ENCODE measurements around the gene SLC35A2. TPM values are rescaled to one million over a fixed set of nuclear protein-coding genes. Genes with fewer than 3 reads are reported as not detected.

The SLC35A2 gene
- total and polyA plus RNA-seq, 2 of the 4 experiments (the other 2 are of a cell fraction): 10.8 to 48.3 TPM

- no peak overlapping the region for H2AFZ ChIP-seq (replicated peaks; ENCODE audit: low read length, poor library complexity)
- no peaks in the 10 kb centered on the region; the same call in 1 of the 2 replicates for H3K4me1 ChIP-seq (ENCODE audit: control insufficient read depth, insufficient read depth, low read length)
- dilution Hi-C loops (cut with HindIII; ENCODE audit: low sequenced_read_pairs, unreplicated experiment) (no loop called here), in situ Hi-C loops (cut with MboI; ENCODE audit: low sequenced_read_pairs) (no loop called here), intact Hi-C loops (cut with micrococcal nuclease) (loop anchor here (10.0 kb wide), 1 partner anchor 296 kb away; no protein-coding TSS in a partner anchor)
- ATAC-seq (ENCODE audit: low read depth) (no peak), DNase-seq (no peak)
- no peak overlapping the region; the same call in 1 of the 2 replicates for H3K14ac ChIP-seq (replicated peaks; ENCODE audit: low read depth, low read length)
- no peak overlapping the region for H2BK5ac ChIP-seq (ENCODE audit: low read depth, low read length, poor library complexity, severe bottlenecking)
- ChIA-PET POLR2A (ENCODE audit: unreplicated experiment) (no interaction called here), CTCF (no interaction called here)
- no peak overlapping the region for H2BK15ac ChIP-seq (ENCODE audit: low read depth, low read length)
- no peak overlapping the region for H4K8ac ChIP-seq (ENCODE audit: low read depth in 2 of 2, low read length in 2 of 2)
- no peak overlapping the region for H3K9ac ChIP-seq (ENCODE audit: low read depth, low read length)
- H3K56ac ChIP-seq (ENCODE audit: extremely low read depth, insufficient read depth, low read length): no peak overlapping the region
- no peaks in the 10 kb centered on the region for H3K27me3 ChIP-seq (ENCODE audit: control insufficient read depth, insufficient read depth, low read length)
- H2BK120ac ChIP-seq (ENCODE audit: low read depth, low read length): no peak overlapping the region
- no CpG with 5 or more reads among the region's 2 CpGs for WGBS, 2 experiments (ENCODE audit: extremely low coverage in 2 of 2, insufficient read length in 1 of 2)
- H3K4ac ChIP-seq (ENCODE audit: low read depth, low read length): no peak overlapping the region
- no peak overlapping the region for H4K91ac ChIP-seq (ENCODE audit: insufficient read depth, low read depth, low read length)
- BruUV-seq (replicated peaks): no TSS peak
- peaks cover 25% of the 10 kb centered on the region for H3K36me3 ChIP-seq (ENCODE audit: control insufficient read depth, insufficient read depth, low read length)
- no peaks in the 10 kb centered on the region for H3K9me3 ChIP-seq (ENCODE audit: control insufficient read depth, insufficient read depth, low read length)
- H4K5ac ChIP-seq (ENCODE audit: low read depth, low read length): no peak overlapping the region
- no peak overlapping the region for H3K4me3 ChIP-seq (ENCODE audit: insufficient read depth, low read depth, low read length)
- no peak for TF ChIP-seq RAD21 (IDR thresholded peaks at IDR 0.05; ENCODE audit: low read length)
- no peak for TF ChIP-seq SMC3 (IDR thresholded peaks at IDR 0.05; ENCODE audit: low read depth, low read length)
- TF ChIP-seq CTCF (conservative IDR thresholded peaks at IDR 0.05; ENCODE audit: low read depth, low read length): no peak
- TF ChIP-seq BHLHE40 (IDR thresholded peaks at IDR 0.05; ENCODE audit: low read depth, low read length): no peak
- H3K4me2 ChIP-seq (ENCODE audit: low read depth, low read length): no peak overlapping the region
- peaks cover 0 to 47% of the 10 kb centered on the region in 2 experiments; a peak in 3 of 4 replicates for H3K79me1 ChIP-seq (ENCODE audit: low read depth in 1 of 2, low read length in 2 of 2)
- H3K23ac ChIP-seq (ENCODE audit: low read depth, low read length): no peak overlapping the region
- peaks cover 53% of the 10 kb centered on the region for H4K20me1 ChIP-seq (ENCODE audit: insufficient read depth, low read length)
- H3K27ac ChIP-seq (ENCODE audit: insufficient read depth, low read length): no peak overlapping the region
- H2BK20ac ChIP-seq (ENCODE audit: low read depth, low read length): no peak overlapping the region
- H3K9me1 ChIP-seq (ENCODE audit: insufficient read depth, low read length): peaks cover 4% of the 10 kb centered on the region; the same call in 1 of the 2 replicates
- H2AK9ac ChIP-seq (replicated peaks; ENCODE audit: low read depth, low read length, poor library complexity): no peak overlapping the region
- H3K18ac ChIP-seq (ENCODE audit: low read depth, low read length): no peak overlapping the region
- H2AK5ac ChIP-seq (ENCODE audit: low read depth, low read length): no peak overlapping the region
These were observed 29.0 kb upstream of the SLC35A2 start for GRCh38 chrX:48940404-48940955.

Data from IMR-90 (cell line).